H1 (cell line): ENCODE measurements around the gene TNFSF12. TPM values are rescaled to one million over a fixed set of nuclear protein-coding genes. Genes with fewer than 3 reads are reported as not detected.
A peak's percentile ranks its signal among the peaks of the same experiment; 100 is the strongest.

ENCODE experiments used
- KDM5A ChIP-seq: fragments of 200-600 bp; IDR thresholded peaks from 2 replicates; pipeline ENCODE4 v1.7.1; 2012; ENCODE audit warnings: mild to moderate bottlenecking, low read length, inconsistent platforms, mixed read lengths
- SIN3A ChIP-seq, 2 experiments: IDR thresholded peaks in 1 of 2; conservative IDR thresholded peaks in 1 of 2; 2 replicates each; pipeline ENCODE4 v1.6.1; 2011 to 2012; ENCODE audit warnings: low read length in 2 of 2, improper control_type of control experiment in 1 of 2, low read depth in 1 of 2, mild to moderate bottlenecking in 1 of 2
- TAF1 ChIP-seq: IDR thresholded peaks from 2 replicates; pipeline ENCODE4 v1.6.1; 2011; ENCODE audit warnings: mild to moderate bottlenecking, low read depth, low read length
- TEAD4 ChIP-seq: IDR thresholded peaks from 2 replicates; pipeline ENCODE4 v1.6.1; 2012; ENCODE audit warnings: low read depth, low read length, inconsistent platforms, mixed read lengths
- YY1 ChIP-seq: IDR thresholded peaks from 2 replicates; pipeline ENCODE4 v1.6.1; 2011; ENCODE audit warnings: low read depth, mild to moderate bottlenecking, low read length
- polyA plus RNA-seq, 7 experiments: library from polyadenylated mRNA; depleted of rRNA in 3 of 7; stranded (reverse) in 5 of 7; unstranded in 2 of 7; fragments of >200 nt in 5 of 7; fragments of 200-250 nt in 2 of 7; gene quantifications; 1 replicate in 5 of 7; 2 replicates in 1 of 7; 4 replicates in 1 of 7; pipeline versions ENCODE4 v1.2.1 to v1.2.3, GENCODE V29; 2011 to 2013; ENCODE audit warnings: missing spikeins in 2 of 7, mixed read lengths in 2 of 7
- total RNA-seq: library from RNA; stranded (reverse); fragmentation: NEBNext Ultra II Directional; extraction: Animal tissue kit (Norgen Biotek cat#: 25700); gene quantifications from 2 replicates; pipeline ENCODE4 v1.2.1, GENCODE V29; 2021
- TF ChIP-seq, protein P1 (sequence below), 3 experiments: IDR thresholded peaks; 1 replicate in 2 of 3; 2 replicates in 1 of 3; pipeline versions ENCODE4 v1.5.1 to v1.6.1; 2011; ENCODE audit warnings: low read length in 3 of 3, mild to moderate bottlenecking in 3 of 3, inconsistent platforms in 2 of 3, low read depth in 1 of 3, moderate library complexity in 1 of 3; ENCODE audit not compliant: insufficient read depth in 1 of 3; ENCODE audit errors: control extremely low read depth in 1 of 3

The TNFSF12 gene
- total and polyA plus RNA-seq, 2 of the 8 experiments (the other 6 are each of a cell fraction or from before 2014, with no cell fraction given): 7.2 to 9.6 TPM

DNA sequence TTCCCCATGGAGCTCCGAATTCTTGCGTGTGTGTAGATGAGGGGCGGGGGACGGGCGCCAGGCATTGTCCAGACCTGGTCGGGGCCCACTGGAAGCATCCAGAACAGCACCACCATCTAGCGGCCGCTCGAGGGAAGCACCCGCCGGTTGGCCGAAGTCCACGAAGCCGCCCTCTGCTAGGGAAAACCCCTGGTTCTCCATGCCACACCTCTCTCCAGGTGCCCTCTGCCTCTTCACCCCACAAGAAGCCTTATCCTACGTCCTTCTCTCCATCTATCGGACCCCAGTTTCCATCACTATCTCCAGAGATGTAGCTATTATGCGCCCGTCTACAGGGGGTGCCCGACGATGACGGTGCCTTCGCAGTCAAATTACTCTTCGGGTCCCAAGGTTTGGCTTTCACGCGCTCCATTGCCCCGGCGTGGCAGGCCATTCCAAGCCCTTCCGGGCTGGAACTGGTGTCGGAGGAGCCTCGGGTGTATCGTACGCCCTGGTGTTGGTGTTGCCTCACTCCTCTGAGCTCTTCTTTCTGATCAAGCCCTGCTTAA lies 12.2 kb downstream of the TNFSF12 start (continued):
- peak; percentile 12 for TF ChIP-seq KDM5A
- 0 out of 2 replicates have a peak, but pooled peaks have one; percentile 7 for TF ChIP-seq TEAD4
- peak; percentile 7 for TF ChIP-seq YY1
- TF ChIP-seq, protein P1, sequence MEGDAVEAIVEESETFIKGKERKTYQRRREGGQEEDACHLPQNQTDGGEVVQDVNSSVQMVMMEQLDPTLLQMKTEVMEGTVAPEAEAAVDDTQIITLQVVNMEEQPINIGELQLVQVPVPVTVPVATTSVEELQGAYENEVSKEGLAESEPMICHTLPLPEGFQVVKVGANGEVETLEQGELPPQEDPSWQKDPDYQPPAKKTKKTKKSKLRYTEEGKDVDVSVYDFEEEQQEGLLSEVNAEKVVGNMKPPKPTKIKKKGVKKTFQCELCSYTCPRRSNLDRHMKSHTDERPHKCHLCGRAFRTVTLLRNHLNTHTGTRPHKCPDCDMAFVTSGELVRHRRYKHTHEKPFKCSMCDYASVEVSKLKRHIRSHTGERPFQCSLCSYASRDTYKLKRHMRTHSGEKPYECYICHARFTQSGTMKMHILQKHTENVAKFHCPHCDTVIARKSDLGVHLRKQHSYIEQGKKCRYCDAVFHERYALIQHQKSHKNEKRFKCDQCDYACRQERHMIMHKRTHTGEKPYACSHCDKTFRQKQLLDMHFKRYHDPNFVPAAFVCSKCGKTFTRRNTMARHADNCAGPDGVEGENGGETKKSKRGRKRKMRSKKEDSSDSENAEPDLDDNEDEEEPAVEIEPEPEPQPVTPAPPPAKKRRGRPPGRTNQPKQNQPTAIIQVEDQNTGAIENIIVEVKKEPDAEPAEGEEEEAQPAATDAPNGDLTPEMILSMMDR (IDR thresholded peaks at IDR 0.05; ENCODE audit: control extremely low read depth in 1 of 3, insufficient read depth in 1 of 3, low read depth in 1 of 3, low read length in 3 of 3): peak; percentile 86 to 90 (median 87)
- 0 out of 2 replicates have a peak, but pooled peaks have one; percentile 18 for TF ChIP-seq TAF1
- TF ChIP-seq SIN3A (conservative IDR thresholded peaks at IDR 0.05 in 1 of 2, IDR thresholded peaks at IDR 0.05 in 1 of 2; ENCODE audit: low read depth in 1 of 2, low read length in 2 of 2): peak in 1 of 2 experiments; percentile 61; a peak in 2 of 4 replicates
